Activated T-cell treated with anti-CD3 and anti-CD28 coated beads for 4 hours (primary cell): ENCODE data around the gene GPR183.
A peak's percentile ranks its signal among the peaks of the same experiment; 100 is the strongest.

Experiments used
- DNase-seq: peaks from one replicate; pipeline ENCODE4 v3.0.0-alpha.2; 2020

The GPR183 gene

GRCh38 chr13:99311137-99311536 is 3.9 kb upstream of the GPR183 start:
- no peak for DNase-seq

GRCh38 chr13:99310382-99311031 is 3.3 kb upstream of the GPR183 start:
- DNase-seq = no peak

- no peak for DNase-seq
These were observed 1.4 kb upstream of the GPR183 start for GRCh38 chr13:99308471-99309087.

- DNase-seq = peak; percentile 34
These were observed 595 bp upstream of the GPR183 start for GRCh38 chr13:99307648-99308339.

- no peak for DNase-seq
These were observed 1.6 kb downstream of the GPR183 start for GRCh38 chr13:99305566-99305965.

GRCh38 chr13:99305158-99305557 is 2.0 kb downstream of the GPR183 start:
- no peak for DNase-seq

GRCh38 chr13:99304541-99304940 is 2.7 kb downstream of the GPR183 start:
- no peak for DNase-seq

GRCh38 chr13:99303863-99304521 is 3.2 kb downstream of the GPR183 start:
- no peak for DNase-seq

- DNase-seq = no peak
These were observed 4.3 kb downstream of the GPR183 start for GRCh38 chr13:99302637-99303505.

- no peak for DNase-seq
These were observed 5.1 kb downstream of the GPR183 start for GRCh38 chr13:99301913-99302636.

- DNase-seq = no peak
These were observed 6.0 kb downstream of the GPR183 start for GRCh38 chr13:99301056-99301838.

GRCh38 chr13:99299920-99300341 is 7.3 kb downstream of the GPR183 start:
- DNase-seq = no peak

GRCh38 chr13:99299256-99299919 is 7.8 kb downstream of the GPR183 start:
- no peak for DNase-seq

GRCh38 chr13:99298056-99298455 is 9.1 kb downstream of the GPR183 start:
- DNase-seq = no peak

GRCh38 chr13:99297331-99297730 is 9.9 kb downstream of the GPR183 start:
- no peak for DNase-seq

GRCh38 chr13:99296398-99296797 is 10.8 kb downstream of the GPR183 start:
- no peak for DNase-seq

GRCh38 chr13:99295488-99296252 is 11.5 kb downstream of the GPR183 start:
- DNase-seq = no peak

GRCh38 chr13:99294958-99295357 is 12.2 kb downstream of the GPR183 start:
- DNase-seq = no peak

GRCh38 chr13:99294198-99294597 is 13.0 kb downstream of the GPR183 start:
- DNase-seq = no peak

GRCh38 chr13:99293178-99293577 is 14.0 kb downstream of the GPR183 start:
- no peak for DNase-seq
